ENCODE data around the gene EML3. TPM values are rescaled to one million over a fixed set of nuclear protein-coding genes. Genes with fewer than 3 reads are reported as not detected.

EML3 gene
- total RNA-seq, 1 donor from 2014 or later: 80.9 TPM

DNA sequence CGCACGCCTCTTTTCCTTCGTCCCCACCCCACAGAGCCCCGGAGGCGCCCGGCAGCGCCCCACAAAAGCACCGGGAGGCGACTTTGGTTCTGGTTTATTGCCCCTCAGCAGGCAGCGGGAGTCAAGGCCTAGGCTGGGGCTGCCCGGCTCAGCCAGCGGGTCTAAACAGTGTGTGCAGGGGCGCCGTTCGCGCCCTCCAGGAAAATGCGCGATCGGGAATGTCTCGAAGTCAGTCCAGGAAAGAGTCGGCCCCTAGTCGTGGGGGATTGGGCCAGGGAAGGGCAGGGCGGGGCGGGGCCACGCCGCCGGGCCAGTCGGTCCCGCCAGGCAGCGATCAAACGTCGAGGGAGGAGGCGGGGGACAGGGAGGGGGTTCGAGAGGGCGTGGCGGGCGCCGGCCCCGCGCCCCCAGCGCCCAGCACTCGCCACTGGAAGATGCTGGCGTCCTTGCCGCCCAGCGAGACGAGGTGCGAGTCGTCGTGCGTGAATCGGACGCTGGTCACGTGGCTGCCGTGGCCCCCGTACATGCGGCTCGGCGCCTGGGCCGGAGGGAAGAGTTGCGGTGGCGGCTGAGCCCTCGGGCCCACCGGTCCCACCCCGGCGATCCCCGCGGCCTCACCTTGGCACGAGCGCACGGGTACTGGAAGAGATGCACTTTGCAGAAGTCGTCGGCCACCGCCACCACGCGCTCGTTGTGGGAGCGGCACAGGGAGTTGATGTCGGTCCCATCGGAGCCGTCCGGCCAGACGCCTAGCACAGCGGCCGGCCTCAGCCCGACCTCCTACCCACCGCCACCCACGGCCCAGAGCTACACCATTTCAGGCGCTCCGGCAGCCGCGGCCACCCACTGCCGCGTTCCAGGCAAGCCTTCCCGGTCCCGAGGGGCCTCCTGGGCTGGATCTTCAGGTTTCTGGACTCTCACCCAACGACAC is 10.2 kb downstream of the EML3 start:
- no peaks in the 10 kb centered on the region for H3K27me3 Mint-ChIP-seq (ENCODE audit: unreplicated experiment)
- H3K36me3 Mint-ChIP-seq (ENCODE audit: unreplicated experiment): peaks cover 31% of the 10 kb centered on the region
- H3K9me3 Mint-ChIP-seq (ENCODE audit: unreplicated experiment): no peaks in the 10 kb centered on the region
- peaks cover 32% of the 10 kb centered on the region for H3K4me1 Mint-ChIP-seq (ENCODE audit: unreplicated experiment)
- TF ChIP-seq, protein P1, sequence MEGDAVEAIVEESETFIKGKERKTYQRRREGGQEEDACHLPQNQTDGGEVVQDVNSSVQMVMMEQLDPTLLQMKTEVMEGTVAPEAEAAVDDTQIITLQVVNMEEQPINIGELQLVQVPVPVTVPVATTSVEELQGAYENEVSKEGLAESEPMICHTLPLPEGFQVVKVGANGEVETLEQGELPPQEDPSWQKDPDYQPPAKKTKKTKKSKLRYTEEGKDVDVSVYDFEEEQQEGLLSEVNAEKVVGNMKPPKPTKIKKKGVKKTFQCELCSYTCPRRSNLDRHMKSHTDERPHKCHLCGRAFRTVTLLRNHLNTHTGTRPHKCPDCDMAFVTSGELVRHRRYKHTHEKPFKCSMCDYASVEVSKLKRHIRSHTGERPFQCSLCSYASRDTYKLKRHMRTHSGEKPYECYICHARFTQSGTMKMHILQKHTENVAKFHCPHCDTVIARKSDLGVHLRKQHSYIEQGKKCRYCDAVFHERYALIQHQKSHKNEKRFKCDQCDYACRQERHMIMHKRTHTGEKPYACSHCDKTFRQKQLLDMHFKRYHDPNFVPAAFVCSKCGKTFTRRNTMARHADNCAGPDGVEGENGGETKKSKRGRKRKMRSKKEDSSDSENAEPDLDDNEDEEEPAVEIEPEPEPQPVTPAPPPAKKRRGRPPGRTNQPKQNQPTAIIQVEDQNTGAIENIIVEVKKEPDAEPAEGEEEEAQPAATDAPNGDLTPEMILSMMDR (IDR thresholded peaks at IDR 0.05): no peak
- peak overlapping the region; percentile 96 for H3K27ac Mint-ChIP-seq (ENCODE audit: unreplicated experiment)
- peak overlapping the region; percentile 84 for H3K4me3 Mint-ChIP-seq (ENCODE audit: unreplicated experiment)
- no peak for DNase-seq (ENCODE audit: extremely low spot score, unreplicated experiment)

DNA sequence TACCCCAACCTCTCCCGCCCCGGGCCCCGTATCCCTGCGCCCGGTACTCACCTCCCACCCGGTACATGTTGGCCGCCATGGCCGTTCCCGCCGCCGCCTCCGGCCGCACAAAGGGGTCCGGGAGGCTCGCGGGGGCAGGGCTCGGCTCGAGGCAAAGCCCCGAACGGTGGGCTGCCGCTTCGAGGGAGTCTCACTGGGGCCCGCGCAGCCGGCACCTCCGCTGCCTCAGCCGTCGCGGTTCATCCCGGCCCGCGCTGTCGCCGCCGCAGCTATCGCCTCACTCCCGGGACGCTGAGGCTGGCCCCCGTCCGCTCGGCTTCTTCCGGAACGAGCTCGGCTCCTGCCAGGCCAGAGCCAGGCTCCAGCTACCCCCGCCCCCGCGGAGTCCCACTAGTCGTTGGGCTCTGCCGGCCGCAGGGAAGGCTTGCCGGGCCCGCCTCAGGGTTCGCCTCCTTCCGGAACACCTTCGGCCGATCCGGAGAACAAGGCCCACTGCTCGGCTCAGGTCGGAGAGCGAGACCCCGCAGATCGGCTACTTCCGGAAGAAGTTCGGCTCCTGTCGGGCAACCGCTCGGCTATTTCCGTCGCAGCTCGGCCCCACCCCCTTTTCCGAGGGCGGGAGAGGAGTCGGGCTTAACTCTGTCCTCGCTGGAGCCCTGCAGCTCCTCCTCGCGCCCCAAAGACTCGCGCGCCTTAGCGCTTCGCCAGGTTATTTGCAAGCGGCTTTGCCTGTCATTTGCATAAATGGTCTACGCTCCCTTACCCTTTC is 11.0 kb downstream of the EML3 start, which contains the start of gene MTA2:
Gene MTA2, minus strand, starts transcription at position 494 of the 769 bp plus-strand sequence. Its CDS starts 415 bp downstream, at position 79.
- H3K4me1 Mint-ChIP-seq (ENCODE audit: unreplicated experiment): peaks cover 32% of the 10 kb centered on the region
- TF ChIP-seq, protein P1 (IDR thresholded peaks at IDR 0.05): no peak
- DNase-seq (ENCODE audit: extremely low spot score, unreplicated experiment): peak; percentile 100
- H3K27me3 Mint-ChIP-seq (ENCODE audit: unreplicated experiment): no peaks in the 10 kb centered on the region
- H3K27ac Mint-ChIP-seq (ENCODE audit: unreplicated experiment): peak within 1 kb of the TSS; percentile 96
- H3K4me3 Mint-ChIP-seq (ENCODE audit: unreplicated experiment): peak within 1 kb of the TSS; percentile 84
- H3K9me3 Mint-ChIP-seq (ENCODE audit: unreplicated experiment): no peaks in the 10 kb centered on the region
- peaks cover 34% of the 10 kb centered on the region for H3K36me3 Mint-ChIP-seq (ENCODE audit: unreplicated experiment)

DNA sequence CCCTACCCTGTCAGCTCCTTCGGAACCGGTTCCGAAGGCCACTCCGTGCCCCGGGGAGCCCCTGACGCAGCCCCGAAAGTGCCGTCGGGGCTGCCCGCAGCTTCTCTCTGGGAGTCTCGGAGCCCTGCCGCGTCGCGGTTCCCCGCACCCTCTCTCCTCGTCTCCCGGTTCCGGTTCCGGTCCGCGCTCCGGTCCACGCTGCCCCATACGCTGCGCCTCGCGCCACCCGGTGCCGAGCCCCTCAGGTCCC is 11.5 kb downstream of the EML3 start:
- Mint-ChIP-seq H3K4me1 (ENCODE audit: unreplicated experiment) (peaks cover 32% of the 10 kb centered on the region), H3K9me3 (ENCODE audit: unreplicated experiment) (no peaks in the 10 kb centered on the region), H3K4me3 (ENCODE audit: unreplicated experiment) (peak overlapping the region; percentile 84), H3K27me3 (ENCODE audit: unreplicated experiment) (no peaks in the 10 kb centered on the region), H3K36me3 (ENCODE audit: unreplicated experiment) (peaks cover 36% of the 10 kb centered on the region), H3K27ac (ENCODE audit: unreplicated experiment) (peak overlapping the region; percentile 96)
- TF ChIP-seq, protein P1 (IDR thresholded peaks at IDR 0.05): no peak
- DNase-seq (ENCODE audit: extremely low spot score, unreplicated experiment): no peak

- no peak for DNase-seq (ENCODE audit: extremely low spot score, unreplicated experiment)
- Mint-ChIP-seq H3K36me3 (ENCODE audit: unreplicated experiment) (peaks cover 38% of the 10 kb centered on the region), H3K9me3 (ENCODE audit: unreplicated experiment) (no peaks in the 10 kb centered on the region), H3K27me3 (ENCODE audit: unreplicated experiment) (no peaks in the 10 kb centered on the region), H3K4me3 (ENCODE audit: unreplicated experiment) (peak overlapping the region; percentile 84), H3K27ac (ENCODE audit: unreplicated experiment) (peak overlapping the region; percentile 96), H3K4me1 (ENCODE audit: unreplicated experiment) (peaks cover 32% of the 10 kb centered on the region)
- TF ChIP-seq, protein P1 (IDR thresholded peaks at IDR 0.05): no peak
Measured at GRCh38 chr11:62600367-62601121, 12.0 kb downstream of the EML3 start.
